Neural progenitor cell (in vitro differentiated cells): ENCODE measurements around the gene PRICKLE2. TPM values are rescaled to one million over a fixed set of nuclear protein-coding genes. Genes with fewer than 3 reads are reported as not detected.
A peak's percentile ranks its signal among the peaks of the same experiment; 100 is the strongest.

Source experiments
- DNase-seq: peaks from one replicate; pipeline ENCODE4 v3.0.0-alpha.2; 2016; ENCODE audit warnings: low spot score
- H2AFZ ChIP-seq: fragments of 200-600 bp; sonication (generic); replicated peaks from 2 replicates; pipeline ENCODE4 v1.6.1; 2016; ENCODE audit warnings: antibody characterized with exemption
- H3F3A ChIP-seq: fragments of 200-600 bp; sonication (generic); 2 replicates; pipeline ENCODE4 v1.6.1; 2016; ENCODE audit warnings: antibody characterized with exemption, low read depth
- H3K27ac ChIP-seq: fragments of 200-600 bp; sonication (generic); 2 replicates; pipeline ENCODE4 v1.5.1; 2016; ENCODE audit warnings: mild to moderate bottlenecking
- H3K27me3 ChIP-seq: fragments of 200-600 bp; sonication (generic); 2 replicates; pipeline ENCODE4 v1.6.1; 2016; ENCODE audit warnings: mild to moderate bottlenecking, moderate library complexity
- H3K36me3 ChIP-seq: fragments of 200-600 bp; sonication (generic); 2 replicates; pipeline ENCODE4 v1.5.1; 2016
- H3K4me1 ChIP-seq: fragments of 200-600 bp; sonication (generic); 2 replicates; pipeline ENCODE4 v1.6.1; 2016; ENCODE audit warnings: mixed run types
- H3K4me2 ChIP-seq: fragments of 200-600 bp; sonication (generic); 2 replicates; pipeline ENCODE4 v1.6.1; 2016
- H3K4me3 ChIP-seq: fragments of 200-600 bp; sonication (generic); 2 replicates; pipeline ENCODE4 v1.5.1; 2016
- H3K79me2 ChIP-seq: fragments of 200-600 bp; sonication (generic); 2 replicates; pipeline ENCODE4 v1.6.1; 2016; ENCODE audit warnings: low read depth
- H3K9ac ChIP-seq: fragments of 200-600 bp; sonication (generic); 2 replicates; pipeline ENCODE4 v1.6.1; 2016
- H3K9me3 ChIP-seq: fragments of 200-600 bp; sonication (generic); 2 replicates; pipeline ENCODE4 v1.5.1; 2016; ENCODE audit warnings: low read depth
- H4K20me1 ChIP-seq: fragments of 200-600 bp; sonication (generic); 2 replicates; pipeline ENCODE4 v1.6.1; 2016; ENCODE audit warnings: low read depth
- H3K27ac Mint-ChIP-seq: 3 replicates; pipeline ENCODE4 v1.8.0; 2021; ENCODE audit warnings: mixed read lengths
- H3K27me3 Mint-ChIP-seq: 2 replicates; pipeline ENCODE4 v1.8.0; 2022; ENCODE audit warnings: low read depth, mild to moderate bottlenecking, inconsistent platforms, moderate library complexity, mixed read lengths; ENCODE audit not compliant: insufficient read depth
- H3K36me3 Mint-ChIP-seq: 3 replicates; pipeline ENCODE4 v1.8.0; 2021; ENCODE audit warnings: mixed read lengths
- H3K4me1 Mint-ChIP-seq: 3 replicates; pipeline ENCODE4 v1.8.0; 2021; ENCODE audit warnings: mixed read lengths
- H3K4me3 Mint-ChIP-seq: 3 replicates; pipeline ENCODE4 v1.8.0; 2021; ENCODE audit warnings: mild to moderate bottlenecking, moderate library complexity, mixed read lengths
- H3K9me3 Mint-ChIP-seq: 3 replicates; pipeline ENCODE4 v1.8.0; 2020; ENCODE audit warnings: mixed read lengths
- EZH2 ChIP-seq: fragments of 200-600 bp; sonication (generic); IDR thresholded peaks from 2 replicates; pipeline ENCODE4 v1.6.1; 2017; ENCODE audit warnings: antibody characterized with exemption, mild to moderate bottlenecking, moderate library complexity
- EZH2phosphoT487 ChIP-seq: fragments of 200-600 bp; sonication (generic); IDR thresholded peaks from 2 replicates; pipeline ENCODE4 v1.6.1; 2017; ENCODE audit warnings: antibody characterized with exemption
- total RNA-seq: library from RNA; depleted of rRNA; stranded (reverse); fragments of >200 nt; gene quantifications from 2 replicates; pipeline ENCODE4 v1.2.3, GENCODE V29; 2015; ENCODE audit warnings: low replicate concordance
- TF ChIP-seq, protein P1 (sequence below): fragments of 200-600 bp; sonication (generic); IDR thresholded peaks from 2 replicates; pipeline ENCODE4 v1.5.1; 2017; ENCODE audit warnings: antibody characterized with exemption, mild to moderate bottlenecking

PRICKLE2 gene
- total RNA-seq, 1 donor from 2014 or later: 11.5 TPM

- Histone ChIP-seq H3F3A (peaks cover 23% of the 10 kb centered on the region), H3K4me1 (peaks cover 40% of the 10 kb centered on the region), H3K4me2 (peak overlapping the region; percentile 7), H3K27me3 (no peaks in the 10 kb centered on the region), H3K36me3 (no peaks in the 10 kb centered on the region), H3K27ac (no peak overlapping the region), H4K20me1 (peaks cover 14% of the 10 kb centered on the region), H3K9ac (no peak overlapping the region), H3K79me2 (peaks cover 15% of the 10 kb centered on the region), H3K9me3 (no peaks in the 10 kb centered on the region), H3K4me3 (no peak overlapping the region), H2AFZ (no peak overlapping the region)
- no peak overlapping the region for H3K4me3 Mint-ChIP-seq
- no peak for TF ChIP-seq EZH2phosphoT487
- TF ChIP-seq EZH2: no peak
- TF ChIP-seq, protein P1, sequence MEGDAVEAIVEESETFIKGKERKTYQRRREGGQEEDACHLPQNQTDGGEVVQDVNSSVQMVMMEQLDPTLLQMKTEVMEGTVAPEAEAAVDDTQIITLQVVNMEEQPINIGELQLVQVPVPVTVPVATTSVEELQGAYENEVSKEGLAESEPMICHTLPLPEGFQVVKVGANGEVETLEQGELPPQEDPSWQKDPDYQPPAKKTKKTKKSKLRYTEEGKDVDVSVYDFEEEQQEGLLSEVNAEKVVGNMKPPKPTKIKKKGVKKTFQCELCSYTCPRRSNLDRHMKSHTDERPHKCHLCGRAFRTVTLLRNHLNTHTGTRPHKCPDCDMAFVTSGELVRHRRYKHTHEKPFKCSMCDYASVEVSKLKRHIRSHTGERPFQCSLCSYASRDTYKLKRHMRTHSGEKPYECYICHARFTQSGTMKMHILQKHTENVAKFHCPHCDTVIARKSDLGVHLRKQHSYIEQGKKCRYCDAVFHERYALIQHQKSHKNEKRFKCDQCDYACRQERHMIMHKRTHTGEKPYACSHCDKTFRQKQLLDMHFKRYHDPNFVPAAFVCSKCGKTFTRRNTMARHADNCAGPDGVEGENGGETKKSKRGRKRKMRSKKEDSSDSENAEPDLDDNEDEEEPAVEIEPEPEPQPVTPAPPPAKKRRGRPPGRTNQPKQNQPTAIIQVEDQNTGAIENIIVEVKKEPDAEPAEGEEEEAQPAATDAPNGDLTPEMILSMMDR: no peak
- no peak overlapping the region for H3K27ac Mint-ChIP-seq
- no peaks in the 10 kb centered on the region for H3K9me3 Mint-ChIP-seq
- peaks cover 41% of the 10 kb centered on the region for H3K4me1 Mint-ChIP-seq
- no peaks in the 10 kb centered on the region for H3K36me3 Mint-ChIP-seq
- H3K27me3 Mint-ChIP-seq: no peaks in the 10 kb centered on the region
- DNase-seq: no peak
These were observed 10.2 kb downstream of the PRICKLE2 start for GRCh38 chr3:64215103-64215502.

DNA sequence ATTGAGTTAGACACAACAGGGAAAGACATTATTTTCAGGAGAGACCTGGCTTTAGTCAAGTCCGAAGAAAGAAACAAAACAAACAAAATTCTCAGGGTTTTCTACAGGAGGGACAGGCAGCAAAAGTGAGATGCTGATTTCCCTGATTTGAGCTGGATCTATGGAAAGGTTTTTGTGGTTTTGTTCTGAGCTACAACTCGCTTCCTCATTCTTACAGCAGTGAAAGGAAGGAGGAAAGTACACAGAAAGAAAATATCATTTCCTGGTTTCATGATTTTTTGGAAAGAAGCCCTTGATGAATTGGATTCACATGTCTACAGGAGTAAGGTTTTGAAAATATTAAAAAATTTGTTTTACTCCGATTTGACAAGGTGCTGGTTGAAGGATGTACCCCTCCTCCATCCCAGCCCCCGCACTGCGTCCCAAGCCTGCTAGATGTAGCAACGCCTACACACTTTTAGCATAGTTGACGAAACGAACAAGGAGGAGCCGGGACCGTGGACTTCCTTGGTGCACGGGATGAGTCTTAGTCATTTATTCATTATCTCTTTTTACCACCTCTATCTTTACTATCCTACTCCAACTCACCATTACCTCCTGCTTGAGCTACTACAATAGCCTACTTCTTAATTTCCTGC, 10.8 kb downstream of the PRICKLE2 start:
- H3F3A ChIP-seq: peaks cover 23% of the 10 kb centered on the region
- no peak overlapping the region for H3K9ac ChIP-seq
- Mint-ChIP-seq H3K9me3 (no peaks in the 10 kb centered on the region), H3K4me1 (peaks cover 37% of the 10 kb centered on the region), H3K27ac (no peak overlapping the region), H3K36me3 (no peaks in the 10 kb centered on the region), H3K27me3 (no peaks in the 10 kb centered on the region), H3K4me3 (no peak overlapping the region)
- peaks cover 39% of the 10 kb centered on the region for H3K4me1 ChIP-seq
- DNase-seq: no peak
- TF ChIP-seq EZH2: no peak
- TF ChIP-seq, protein P1: no peak
- TF ChIP-seq EZH2phosphoT487: no peak
- no peaks in the 10 kb centered on the region for H3K36me3 ChIP-seq
- H4K20me1 ChIP-seq: peaks cover 12% of the 10 kb centered on the region
- H2AFZ ChIP-seq: no peak overlapping the region
- no peaks in the 10 kb centered on the region for H3K27me3 ChIP-seq
- no peak overlapping the region for H3K4me3 ChIP-seq
- peaks cover 15% of the 10 kb centered on the region for H3K79me2 ChIP-seq
- H3K9me3 ChIP-seq: no peaks in the 10 kb centered on the region
- no peak overlapping the region for H3K27ac ChIP-seq
- peak overlapping the region; percentile 7 for H3K4me2 ChIP-seq

- no peaks in the 10 kb centered on the region for H3K27me3 ChIP-seq
- H3F3A ChIP-seq: peaks cover 23% of the 10 kb centered on the region
- peaks cover 12% of the 10 kb centered on the region for H4K20me1 ChIP-seq
- H2AFZ ChIP-seq: no peak overlapping the region
- H3K9ac ChIP-seq: no peak overlapping the region
- no peaks in the 10 kb centered on the region for H3K9me3 Mint-ChIP-seq
- H3K4me2 ChIP-seq: no peak overlapping the region
- no peak overlapping the region for H3K27ac ChIP-seq
- no peak overlapping the region for H3K27ac Mint-ChIP-seq
- peaks cover 39% of the 10 kb centered on the region for H3K4me1 ChIP-seq
- H3K79me2 ChIP-seq: peaks cover 15% of the 10 kb centered on the region
- DNase-seq: no peak
- H3K27me3 Mint-ChIP-seq: no peaks in the 10 kb centered on the region
- H3K36me3 ChIP-seq: no peaks in the 10 kb centered on the region
- H3K9me3 ChIP-seq: no peaks in the 10 kb centered on the region
- no peaks in the 10 kb centered on the region for H3K36me3 Mint-ChIP-seq
- no peak overlapping the region for H3K4me3 ChIP-seq
- peaks cover 31% of the 10 kb centered on the region for H3K4me1 Mint-ChIP-seq
- no peak overlapping the region for H3K4me3 Mint-ChIP-seq
- TF ChIP-seq, protein P1: no peak
- TF ChIP-seq EZH2phosphoT487: no peak
These were observed 11.3 kb downstream of the PRICKLE2 start for GRCh38 chr3:64213962-64214379.
